H1 (cell line): ENCODE results near the gene CD7. TPM values are rescaled to one million over a fixed set of nuclear protein-coding genes. Genes with fewer than 3 reads are reported as not detected.

ENCODE experiments used
- CTCF ChIA-PET: fragments of 300-600 bp; sonication (Branson Sonifier 250); formaldehyde crosslinking; loops from one replicate; lab custom pipeline; 2021; ENCODE audit not compliant: partially characterized antibody; lab: Charles Lee
- POLR2A ChIA-PET: fragments of 300-600 bp; sonication (Branson Sonifier 250); formaldehyde crosslinking; loops from one replicate; lab custom pipeline; 2021; ENCODE audit warnings: inconsistent platforms; ENCODE audit not compliant: partially characterized antibody; lab: Charles Lee
- DNase-seq, 2 experiments: peaks; one replicate each; pipeline versions ENCODE4 v3.0.0 to v3.0.0-alpha.2; 2010 to 2022; ENCODE audit warnings: low spot score in 2 of 2, low read depth in 1 of 2, mixed read lengths in 1 of 2
- FAIRE-seq: peaks from 2 replicates; lab custom pipeline; 2011; peaks lifted over from hg19 to GRCh38; lab: Jason Lieb, UNC
- H2AFZ ChIP-seq: 2 replicates; pipeline ENCODE4 v1.8.1; 2012; ENCODE audit warnings: low read length, inconsistent platforms
- H2AK5ac ChIP-seq: 2 replicates; pipeline ENCODE4 v1.6.1; 2013; ENCODE audit warnings: low read depth, low read length
- H2BK120ac ChIP-seq: replicated peaks from 2 replicates; pipeline ENCODE3; 2013; ENCODE audit warnings: low read depth, low read length, inconsistent platforms
- H2BK12ac ChIP-seq: 2 replicates; pipeline ENCODE4 v1.6.1; 2013; ENCODE audit warnings: low read depth, low read length
- H2BK15ac ChIP-seq: 2 replicates; pipeline ENCODE4 v1.6.1; 2013; ENCODE audit warnings: low read length
- H2BK20ac ChIP-seq: 2 replicates; pipeline ENCODE4 v1.6.1; 2013; ENCODE audit warnings: low read length
- H2BK5ac ChIP-seq: 2 replicates; pipeline ENCODE4 v1.6.1; 2013; ENCODE audit warnings: low read depth, low read length
- H3K14ac ChIP-seq: 2 replicates; pipeline ENCODE4 v1.6.1; 2013; ENCODE audit warnings: inconsistent platforms; ENCODE audit not compliant: insufficient read length
- H3K18ac ChIP-seq: 2 replicates; pipeline ENCODE4 v1.6.1; 2013; ENCODE audit warnings: low read length; ENCODE audit errors: extremely low read depth
- H3K23ac ChIP-seq: 2 replicates; pipeline ENCODE4 v1.6.1; 2013; ENCODE audit warnings: inconsistent platforms; ENCODE audit not compliant: insufficient read length
- H3K23me2 ChIP-seq: 2 replicates; pipeline ENCODE4 v1.6.1; 2013; ENCODE audit warnings: low read depth, low read length
- H3K27ac ChIP-seq: 2 replicates; pipeline ENCODE4 v1.6.1; 2011; ENCODE audit warnings: low read depth, low read length, inconsistent platforms
- H3K27me3 ChIP-seq, 4 experiments: replicated peaks in 1 of 4; 1 replicate in 1 of 4; 2 replicates in 3 of 4; pipeline versions ENCODE4 v1.6.1 to v1.8.1; 2011 to 2013; ENCODE audit warnings: low read length in 3 of 4, mild to moderate bottlenecking in 3 of 4, inconsistent platforms in 2 of 4, mixed read lengths in 2 of 4, moderate library complexity in 1 of 4; ENCODE audit not compliant: control insufficient read depth in 3 of 4, insufficient read depth in 3 of 4; ENCODE audit errors: extremely low read depth in 1 of 4
- H3K36me3 ChIP-seq, 4 experiments: 2 replicates each; pipeline versions ENCODE4 v1.6.1 to v1.8.1; 2011 to 2013; ENCODE audit warnings: mild to moderate bottlenecking in 4 of 4, low read length in 3 of 4, moderate library complexity in 2 of 4, control low read depth in 1 of 4, inconsistent platforms in 1 of 4; ENCODE audit not compliant: insufficient read depth in 4 of 4, control insufficient read depth in 2 of 4
- H3K4ac ChIP-seq: replicated peaks from 2 replicates; pipeline ENCODE3; 2013; ENCODE audit warnings: low read length, low read depth, mixed read lengths, inconsistent platforms; ENCODE audit not compliant: insufficient read length
- H3K4me1 ChIP-seq, 4 experiments: replicated peaks in 1 of 4; 1 replicate in 1 of 4; 2 replicates in 3 of 4; pipeline versions ENCODE4 v1.6.1 to v1.8.1; 2011 to 2013; ENCODE audit warnings: low read length in 3 of 4, inconsistent platforms in 2 of 4, mixed read lengths in 1 of 4; ENCODE audit not compliant: insufficient read depth in 4 of 4, control insufficient read depth in 3 of 4
- H3K4me2 ChIP-seq, 2 experiments: 2 replicates each; pipeline versions ENCODE4 v1.6.1 to v1.8.1; 2011 to 2013; ENCODE audit warnings: low read depth in 2 of 2, low read length in 2 of 2, control low read depth in 1 of 2, inconsistent platforms in 1 of 2, mild to moderate bottlenecking in 1 of 2; ENCODE audit not compliant: insufficient read depth in 1 of 2
- H3K4me3 ChIP-seq, 4 experiments: fragments of 200-600, 300-600 bp in 1 of 4; sonication (generic), shearing (Covaris generic), sonication (Bioruptor Twin) in 1 of 4; 2 replicates each; pipeline versions ENCODE4 v1.5.1 to v1.8.1; 2011 to 2016; ENCODE audit warnings: low read length in 4 of 4, low read depth in 3 of 4, control low read depth in 2 of 4, inconsistent platforms in 2 of 4, mild to moderate bottlenecking in 2 of 4, mixed read lengths in 1 of 4, moderate library complexity in 1 of 4; ENCODE audit not compliant: insufficient read depth in 2 of 4; ENCODE audit errors: extremely low read depth in 1 of 4
- H3K56ac ChIP-seq: replicated peaks from 2 replicates; pipeline ENCODE3; 2013; ENCODE audit warnings: low read depth, mild to moderate bottlenecking, mixed read lengths, low read length, inconsistent platforms; ENCODE audit not compliant: insufficient read length
- H3K79me1 ChIP-seq: 2 replicates; pipeline ENCODE4 v1.6.1; 2013; ENCODE audit warnings: low read depth, low read length, control low read depth
- H3K79me2 ChIP-seq, 2 experiments: 2 replicates each; pipeline versions ENCODE4 v1.6.1 to v1.8.1; 2012 to 2013; ENCODE audit warnings: low read length in 2 of 2, mild to moderate bottlenecking in 2 of 2, inconsistent platforms in 1 of 2; ENCODE audit not compliant: insufficient read depth in 2 of 2, control insufficient read depth in 1 of 2
- H3K9ac ChIP-seq, 4 experiments: replicated peaks in 1 of 4; 1 replicate in 1 of 4; 2 replicates in 3 of 4; pipeline versions ENCODE4 v1.6.1 to v1.8.1; 2011 to 2013; ENCODE audit warnings: low read depth in 3 of 4, low read length in 3 of 4, control low read depth in 2 of 4, mild to moderate bottlenecking in 2 of 4, moderate library complexity in 2 of 4, inconsistent platforms in 1 of 4; ENCODE audit errors: extremely low read depth in 1 of 4
- H3K9me3 ChIP-seq, 2 experiments: 2 replicates each; pipeline versions ENCODE4 v1.6.1 to v1.8.1; 2012 to 2013; ENCODE audit warnings: mild to moderate bottlenecking in 2 of 2, moderate library complexity in 2 of 2, control low read depth in 1 of 2, inconsistent platforms in 1 of 2, low read depth in 1 of 2, low read length in 1 of 2, mixed read lengths in 1 of 2; ENCODE audit not compliant: insufficient read depth in 2 of 2
- H4K20me1 ChIP-seq, 2 experiments: replicated peaks in 1 of 2; 2 replicates each; pipeline versions ENCODE3 to v1.8.1; 2011 to 2013; ENCODE audit warnings: inconsistent platforms in 2 of 2, low read length in 2 of 2, mild to moderate bottlenecking in 1 of 2; ENCODE audit not compliant: insufficient read depth in 2 of 2, control insufficient read depth in 1 of 2
- H4K5ac ChIP-seq: 2 replicates; pipeline ENCODE4 v1.6.1; 2013; ENCODE audit warnings: low read length, low read depth, mixed read lengths, inconsistent platforms; ENCODE audit not compliant: insufficient read length
- H4K8ac ChIP-seq: 2 replicates; pipeline ENCODE4 v1.8.0; 2013; ENCODE audit warnings: mild to moderate bottlenecking, moderate library complexity, low read length, inconsistent platforms; ENCODE audit not compliant: insufficient read depth; ENCODE audit errors: extremely low read depth
- H4K91ac ChIP-seq: replicated peaks from 2 replicates; pipeline ENCODE3; 2013; ENCODE audit warnings: low read length, mixed read lengths, inconsistent platforms; ENCODE audit not compliant: insufficient read length
- ASH2L ChIP-seq: fragments of 200-600, 300-600 bp; sonication (generic); IDR thresholded peaks from one replicate; pipeline ENCODE4 v1.7.1; 2017; ENCODE audit warnings: low read length
- CBX8 ChIP-seq: fragments of 300-800, 300-1000 bp; sonication (generic); IDR thresholded peaks from 2 replicates; pipeline ENCODE4 v1.7.1; 2016; ENCODE audit warnings: low read depth, low read length, borderline replicate concordance
- CHD1 ChIP-seq: IDR thresholded peaks from 2 replicates; pipeline ENCODE4 v1.6.1; 2012; ENCODE audit warnings: low read depth, low read length, improper control_type of control experiment
- HDAC6 ChIP-seq: IDR thresholded peaks from one replicate; pipeline ENCODE4 v1.7.1; 2012; ENCODE audit warnings: low read depth, mild to moderate bottlenecking, inconsistent platforms, low read length, moderate library complexity
- MAFK ChIP-seq: IDR thresholded peaks from 2 replicates; pipeline ENCODE4 v1.6.1; 2012; ENCODE audit warnings: low read depth, mild to moderate bottlenecking, improper control_type of control experiment, low read length
- YY1 ChIP-seq: IDR thresholded peaks from 2 replicates; pipeline ENCODE4 v1.6.1; 2011; ENCODE audit warnings: low read depth, mild to moderate bottlenecking, low read length
- WGBS, 2 experiments: shearing (Covaris generic) in 1 of 2; methylation state at CpG; one replicate each; pipeline versions ENCODE4 v1.1.6 to v1.1.7; 2013 to 2015; ENCODE audit warnings: low lambda C conversion rate in 2 of 2, mixed read lengths in 2 of 2, inconsistent platforms in 1 of 2, low coverage in 1 of 2, missing lambda C conversion rate in 1 of 2; ENCODE audit not compliant: insufficient replicate concordance in 2 of 2, insufficient coverage in 1 of 2, insufficient read length in 1 of 2; ENCODE audit errors: extremely low coverage in 1 of 2, missing lambda C conversion rate in 1 of 2; 5-methylcytosine and 5-hydroxymethylcytosine counted together
- polyA plus RNA-seq, 7 experiments: library from polyadenylated mRNA; depleted of rRNA in 3 of 7; stranded (reverse) in 5 of 7; unstranded in 2 of 7; fragments of >200 nt in 5 of 7; fragments of 200-250 nt in 2 of 7; gene quantifications; 1 replicate in 5 of 7; 2 replicates in 1 of 7; 4 replicates in 1 of 7; pipeline versions ENCODE4 v1.2.1 to v1.2.3, GENCODE V29; 2011 to 2013; ENCODE audit warnings: missing spikeins in 2 of 7, mixed read lengths in 2 of 7
- total RNA-seq: library from RNA; stranded (reverse); fragmentation: NEBNext Ultra II Directional; extraction: Animal tissue kit (Norgen Biotek cat#: 25700); gene quantifications from 2 replicates; pipeline ENCODE4 v1.2.1, GENCODE V29; 2021

Gene CD7
- total and polyA plus RNA-seq, 2 of the 8 experiments (the other 6 are each of a cell fraction or from before 2014, with no cell fraction given), result 0.83 to 0.86 TPM

GRCh38 chr17:82302991-82303943 lies 14.1 kb downstream of the CD7 start:
- no peaks in the 10 kb centered on the region for H3K23me2 ChIP-seq
- TF ChIP-seq CHD1, result no peak
- no peak for TF ChIP-seq ASH2L
- no peak for TF ChIP-seq HDAC6
- no peak for TF ChIP-seq CBX8
- TF ChIP-seq YY1, result no peak
- TF ChIP-seq MAFK, result no peak
- TF ChIP-seq, all 59 proteins: peak for 0
- no peak overlapping the region for H2BK20ac ChIP-seq
- H3K27ac ChIP-seq, result no peak overlapping the region
- H3K14ac ChIP-seq, result no peak overlapping the region
- H3K27me3 ChIP-seq, result no peaks in the 10 kb centered on the region
- H4K5ac ChIP-seq, result no peak overlapping the region
- no peak overlapping the region for H3K4ac ChIP-seq
- no peaks in the 10 kb centered on the region for H4K20me1 ChIP-seq
- no peak overlapping the region for H3K9ac ChIP-seq
- H3K56ac ChIP-seq, result no peak overlapping the region
- no peak overlapping the region for H3K18ac ChIP-seq
- no peak overlapping the region for H3K4me3 ChIP-seq
- no peaks in the 10 kb centered on the region for H3K79me2 ChIP-seq
- H3K9me3 ChIP-seq, result no peaks in the 10 kb centered on the region
- no peak overlapping the region for H4K8ac ChIP-seq
- no peak overlapping the region for H2BK15ac ChIP-seq
- POLR2A ChIA-PET, result interaction anchor here (0.5 to 2.4 kb wide), 6 partner anchors 11 to 294 kb away, joined by 3 to 18 read pairs (median 3); partner anchors contain the start of gene CD7
- H3K36me3 ChIP-seq, result no peaks in the 10 kb centered on the region; a peak in 1 of 8 replicates
- no peak for FAIRE-seq
- no peaks in the 10 kb centered on the region for H3K79me1 ChIP-seq
- no peak overlapping the region for H3K23ac ChIP-seq
- no peak overlapping the region for H2BK5ac ChIP-seq
- 93% methylated on average over 33 of the region's 35 CpGs; no CpG with 5 or more reads in 1 of the 2 experiments for WGBS, 2 experiments
- H3K4me1 ChIP-seq, result peaks cover 0 to under 1% (median 0%) of the 10 kb centered on the region in 4 experiments; a peak in 1 of 7 replicates
- H2AK5ac ChIP-seq, result no peak overlapping the region
- H2AFZ ChIP-seq, result no peak overlapping the region
- peak in 1 of 2 experiments; percentile 47 for DNase-seq
- no peak overlapping the region for H4K91ac ChIP-seq
- H2BK120ac ChIP-seq, result no peak overlapping the region
- CTCF ChIA-PET, result interaction anchor here (1.0 to 4.7 kb wide), 10 partner anchors 9 to 68 kb away, joined by 3 to 32 read pairs (median 6); partner anchors contain the start of gene CD7
- H3K4me2 ChIP-seq, result no peak overlapping the region
- H2BK12ac ChIP-seq, result no peak overlapping the region
